Measurements from ENCODE around the gene MYO3B.

- TF ChIP-seq CTCF (conservative IDR thresholded peaks at IDR 0.05; ENCODE audit: low read length) (no peak), EZH2phosphoT487 (IDR thresholded peaks at IDR 0.05; ENCODE audit: borderline replicate concordance, low read depth, low read length) (no peak)
These were observed 288.7 kb downstream of the MYO3B start for GRCh38 chr2:170466632-170467031.
